ENCODE data around the gene LRRC42. TPM values are rescaled to one million over a fixed set of nuclear protein-coding genes. Genes with fewer than 3 reads are reported as not detected.

Gene LRRC42
- total RNA-seq, 4 donors from 2014 or later, result 0.51 to 30.7 (median 25.1) TPM

GRCh38 chr1:53942127-53942957 is 3.8 kb upstream of the LRRC42 start:
- H3K27me3 ChIP-seq, result no peaks in the 10 kb centered on the region
- peaks cover 3 to 5% of the 10 kb centered on the region in 2 donors for H3K4me1 ChIP-seq
- H3K36me3 ChIP-seq, result no peaks in the 10 kb centered on the region
- no peak for TF ChIP-seq CTCF (IDR thresholded peaks at IDR 0.05)
- TF ChIP-seq POLR2A (IDR thresholded peaks at IDR 0.05), result no peak
- intact Hi-C loops (cut with DNase I; ENCODE audit: low total_unique reads), result no loop called here
- H3K4me3 ChIP-seq, result no peak overlapping the region
- no peak overlapping the region for H3K27ac ChIP-seq
- DNase-seq, result no peak
- no peaks in the 10 kb centered on the region for H3K9me3 ChIP-seq

- intact Hi-C loops (cut with DNase I; ENCODE audit: low total_unique reads), result no loop called here
- H3K4me3 ChIP-seq, result no peak overlapping the region
- H3K4me1 ChIP-seq, result peaks cover 0 to 10% of the 10 kb centered on the region in 2 donors
- no peak for DNase-seq
- H3K27me3 ChIP-seq, result no peaks in the 10 kb centered on the region
- H3K9me3 ChIP-seq, result no peaks in the 10 kb centered on the region
- no peak overlapping the region for H3K27ac ChIP-seq
- no peaks in the 10 kb centered on the region for H3K36me3 ChIP-seq
- TF ChIP-seq POLR2A (IDR thresholded peaks at IDR 0.05) (no peak), CTCF (IDR thresholded peaks at IDR 0.05) (no peak)
Observed at GRCh38 chr1:53943090-53943489, 3.1 kb upstream of the LRRC42 start.

- Histone ChIP-seq H3K4me3 (no peak overlapping the region), H3K27me3 (no peaks in the 10 kb centered on the region), H3K27ac (no peak overlapping the region), H3K9me3 (no peaks in the 10 kb centered on the region), H3K36me3 (no peaks in the 10 kb centered on the region), H3K4me1 (peaks cover 0 to 11% of the 10 kb centered on the region in 2 donors)
- TF ChIP-seq POLR2A (IDR thresholded peaks at IDR 0.05), result no peak
- intact Hi-C loops (cut with DNase I; ENCODE audit: low total_unique reads), result no loop called here
- no peak for DNase-seq
Observed at GRCh38 chr1:53943490-53944043, 2.6 kb upstream of the LRRC42 start.

- H3K36me3 ChIP-seq, result no peaks in the 10 kb centered on the region
- H3K4me3 ChIP-seq, result peak overlapping the region; percentile 86 to 98
- intact Hi-C loops (cut with DNase I; ENCODE audit: low total_unique reads), result no loop called here
- H3K4me1 ChIP-seq, result peaks cover 0 to 11% of the 10 kb centered on the region in 2 donors
- peak overlapping the region; percentile 92 to 93 for H3K27ac ChIP-seq
- TF ChIP-seq CTCF (IDR thresholded peaks at IDR 0.05) (no peak), POLR2A (IDR thresholded peaks at IDR 0.05) (no peak)
- peak in 1 of 2 donors; percentile 17 for DNase-seq
- H3K9me3 ChIP-seq, result no peaks in the 10 kb centered on the region
- H3K27me3 ChIP-seq, result no peaks in the 10 kb centered on the region
Observed at GRCh38 chr1:53944469-53945182, 1.5 kb upstream of the LRRC42 start.

GRCh38 chr1:53945183-53945432 is 1.0 kb upstream of the LRRC42 start:
- DNase-seq, result no peak
- Histone ChIP-seq H3K9me3 (no peaks in the 10 kb centered on the region), H3K4me1 (peaks cover 3 to 11% of the 10 kb centered on the region in 2 donors), H3K27ac (peak overlapping the region; percentile 92 to 93), H3K27me3 (no peaks in the 10 kb centered on the region), H3K36me3 (no peaks in the 10 kb centered on the region), H3K4me3 (peak overlapping the region; percentile 86 to 98)
- TF ChIP-seq POLR2A (IDR thresholded peaks at IDR 0.05) (no peak), CTCF (IDR thresholded peaks at IDR 0.05) (no peak)
- intact Hi-C loops (cut with DNase I; ENCODE audit: low total_unique reads), result no loop called here
